HepG2 (cell line): ENCODE measurements around the gene COL18A1. TPM values are rescaled to one million over a fixed set of nuclear protein-coding genes. Genes with fewer than 3 reads are reported as not detected.

ENCODE experiments used
- ARID3A ChIP-seq: IDR thresholded peaks from 2 replicates; pipeline ENCODE4 v1.6.1; 2012; ENCODE audit warnings: low read depth, low read length, improper control_type of control experiment
- ISX ChIP-seq: sonication (generic); formaldehyde crosslinking; conservative IDR thresholded peaks from 2 replicates; pipeline ENCODE4 v1.5.0; 2020; ENCODE audit warnings: missing genetic modification reagents
- NFIB ChIP-seq: sonication (generic); formaldehyde crosslinking; IDR thresholded peaks from 2 replicates; pipeline ENCODE4 v1.9.0; 2021; ENCODE audit warnings: missing genetic modification reagents, mild to moderate bottlenecking, borderline replicate concordance
- NR2F6 ChIP-seq, 2 experiments: IDR thresholded peaks; 2 replicates each; pipeline ENCODE4 v1.6.1; 2016; ENCODE audit warnings: antibody characterized with exemption in 1 of 2, mild to moderate bottlenecking in 1 of 2
- PRMT3 ChIP-seq: sonication (generic); formaldehyde crosslinking; IDR thresholded peaks from 2 replicates; pipeline ENCODE4 v1.8.1; 2022; ENCODE audit warnings: low read depth, mild to moderate bottlenecking, moderate library complexity, missing genetic modification reagents, borderline replicate concordance
- SMAD3 ChIP-seq: sonication (generic); formaldehyde crosslinking; IDR thresholded peaks from 2 replicates; pipeline ENCODE4 v1.4.0; 2020; ENCODE audit warnings: missing genetic modification reagents
- SRSF4 ChIP-seq: fragments of 200-400 bp; formaldehyde crosslinking; IDR thresholded peaks from one replicate; pipeline ENCODE4 v1.6.1; 2018; ENCODE audit warnings: mild to moderate bottlenecking, low read depth, low read length, moderate library complexity; ENCODE audit not compliant: poor library complexity, severe bottlenecking
- TGIF2 ChIP-seq: IDR thresholded peaks from 2 replicates; pipeline ENCODE4 v1.6.1; 2016; ENCODE audit warnings: control low read depth, missing compliant biosample characterization
- YY1 ChIP-seq: IDR thresholded peaks from 2 replicates; pipeline ENCODE4 v1.6.1; 2011; ENCODE audit warnings: low read length, low read depth, moderate library complexity, mild to moderate bottlenecking; ENCODE audit not compliant: insufficient read depth, insufficient replicate concordance
- ZBTB26 ChIP-seq: IDR thresholded peaks from 2 replicates; pipeline ENCODE4 v1.6.1; 2016; ENCODE audit warnings: missing compliant biosample characterization, missing genetic modification reagents, borderline replicate concordance
- ZNF281 ChIP-seq: sonication (generic); formaldehyde crosslinking; IDR thresholded peaks from 2 replicates; pipeline ENCODE4 v1.4.0; 2020; ENCODE audit warnings: missing genetic modification reagents, borderline replicate concordance
- ZNF3 ChIP-seq: IDR thresholded peaks from 2 replicates; pipeline ENCODE4 v1.7.0; 2017; ENCODE audit warnings: inconsistent platforms
- ZNF326 ChIP-seq: sonication (generic); formaldehyde crosslinking; IDR thresholded peaks from 2 replicates; pipeline ENCODE4 v1.4.0; 2020; ENCODE audit warnings: missing genetic modification reagents, borderline replicate concordance
- ZNF329 ChIP-seq: sonication (generic); formaldehyde crosslinking; IDR thresholded peaks from 2 replicates; pipeline ENCODE4 v1.9.0; 2021; ENCODE audit warnings: low read depth, mild to moderate bottlenecking, missing genetic modification reagents
- ZNF331 ChIP-seq: sonication (generic); formaldehyde crosslinking; IDR thresholded peaks from 2 replicates; pipeline ENCODE4 v1.4.0; 2020; ENCODE audit warnings: missing genetic modification reagents
- ZNF567 ChIP-seq: sonication (generic); formaldehyde crosslinking; IDR thresholded peaks from 2 replicates; pipeline ENCODE4 v1.8.1; 2023; ENCODE audit warnings: mild to moderate bottlenecking, missing genetic modification reagents, borderline replicate concordance
- ZNF574 ChIP-seq: sonication (generic); formaldehyde crosslinking; IDR thresholded peaks from 2 replicates; pipeline ENCODE4 v1.4.0; 2020; ENCODE audit warnings: missing genetic modification reagents
- ZNF891 ChIP-seq: sonication (generic); formaldehyde crosslinking; IDR thresholded peaks from 2 replicates; pipeline ENCODE4 v1.5.0; 2020; ENCODE audit warnings: mild to moderate bottlenecking, missing genetic modification reagents
- polyA plus RNA-seq, 8 experiments: library from polyadenylated mRNA; depleted of rRNA in 3 of 8; stranded (reverse) in 7 of 8; unstranded in 1 of 8; fragments of >200 nt; fragmentation: Illumina TruSeq in 4 of 8; extraction: Trizol in 4 of 8; gene quantifications; 2 replicates each; pipeline versions ENCODE4 v1.2.1 to v1.2.3, GENCODE V29; 2011 to 2016; ENCODE audit warnings: low read depth in 4 of 8, missing spikeins in 1 of 8, mixed read lengths in 1 of 8; ENCODE audit not compliant: insufficient read depth in 1 of 8
- total RNA-seq, 5 experiments: library from RNA; depleted of rRNA; stranded (reverse); fragments of >200 nt; fragmentation: Illumina TruSeq; extraction: Trizol; gene quantifications; 2 replicates each; pipeline ENCODE4 v1.2.3, GENCODE V29; 2016; ENCODE audit warnings: low read depth in 1 of 5

COL18A1 gene
- total and polyA plus RNA-seq, 2 of the 13 experiments (the other 11 are each of a cell fraction or from before 2014, with no cell fraction given): 79.0 to 102 TPM

- peak; percentile 43; the same call in 1 of the 2 replicates for TF ChIP-seq ZNF891 (CRISPR knock-in tag)
- peak; percentile 71; the same call in 1 of the 2 replicates for TF ChIP-seq NR2F6 (IDR thresholded peaks at IDR 0.05)
- TF ChIP-seq NR2F6 (CRISPR knock-in tag; IDR thresholded peaks at IDR 0.05): peak; percentile 86
- no peak for TF ChIP-seq ZNF326 (CRISPR knock-in tag)
- TF ChIP-seq ZNF331 (CRISPR knock-in tag): no peak
- TF ChIP-seq SMAD3: no peak
- TF ChIP-seq ZNF567: no peak
- no peak for TF ChIP-seq PRMT3 (CRISPR knock-in tag)
- 0 out of 2 replicates have a peak, but pooled peaks have one; percentile 45 for TF ChIP-seq ZBTB26
- TF ChIP-seq ARID3A: no peak
- 0 out of 2 replicates have a peak, but pooled peaks have one; percentile 50 for TF ChIP-seq ZNF329 (CRISPR knock-in tag)
- peak; percentile 60; the same call in 1 of the 2 replicates for TF ChIP-seq ZNF574
- TF ChIP-seq YY1: no peak
- no peak for TF ChIP-seq ISX (CRISPR knock-in tag)
- TF ChIP-seq ZNF3 (CRISPR knock-in tag): no peak
- TF ChIP-seq ZNF281 (CRISPR knock-in tag): peak; percentile 99
- no peak for TF ChIP-seq SRSF4
- no peak for TF ChIP-seq NFIB (CRISPR knock-in tag)
- 0 out of 2 replicates have a peak, but pooled peaks have one; percentile 50 for TF ChIP-seq TGIF2
These were observed 67.7 kb downstream of the COL18A1 start (continued) for GRCh38 chr21:45472445-45473365.
